Adrenal gland (tissue), 12 donors: ENCODE measurements around the gene PVALEF. TPM values are rescaled to one million over a fixed set of nuclear protein-coding genes. Genes with fewer than 3 reads are reported as not detected.

ENCODE experiments used
- DNase-seq, 7 donors: peaks; one replicate each; pipeline ENCODE4 v3.0.0-alpha.2; 2019 to 2020
- H3K27ac ChIP-seq, 5 donors: fragments of 200-600 bp; sonication (generic) in 4 of 5; 1 replicate in 3 of 5; 2 replicates in 2 of 5; pipeline versions ENCODE4 v1.5.1 to v1.8.0; 2016 to 2020; ENCODE audit warnings: mild to moderate bottlenecking in 1 of 5
- H3K27me3 ChIP-seq: fragments of 200-600 bp; 2 replicates; pipeline ENCODE4 v1.8.0; 2021
- H3K36me3 ChIP-seq, 2 donors: fragments of 200-600 bp; replicated peaks in 1 of 2; 1 replicate in 1 of 2; 2 replicates in 1 of 2; pipeline versions ENCODE4 v1.5.1 to v1.8.0; 2018 to 2022
- H3K4me1 ChIP-seq, 2 donors: fragments of 200-600 bp; replicated peaks in 1 of 2; 1 replicate in 1 of 2; 2 replicates in 1 of 2; pipeline versions ENCODE4 v1.5.1 to v1.8.0; 2018 to 2021
- H3K4me3 ChIP-seq, 4 donors: fragments of 200-600 bp; sonication (generic) in 3 of 4; one replicate each; pipeline ENCODE4 v1.5.1; 2016 to 2018
- H3K9me3 ChIP-seq, 3 donors: fragments of 200-600 bp; sonication (generic) in 1 of 3; replicated peaks in 1 of 3; 1 replicate in 2 of 3; 2 replicates in 1 of 3; pipeline versions ENCODE4 v1.5.1 to v1.8.0; 2016 to 2021
- POLR2A ChIP-seq, 2 donors: fragments of 450-650 bp; IDR thresholded peaks; one replicate each; pipeline ENCODE4 v1.6.1; 2017; ENCODE audit warnings: antibody characterized with exemption in 2 of 2, mild to moderate bottlenecking in 2 of 2, moderate library complexity in 1 of 2
- WGBS, 4 donors: extraction: QIAGEN DNeasy Blood & Tissue Kit in 2 of 4; methylation state at CpG; one replicate each; pipeline versions ENCODE4 v1.1.5 to v1.1.7; 2013 to 2017; 5-methylcytosine and 5-hydroxymethylcytosine counted together
- intact Hi-C, 2 donors: fragments of 100-400 bp; cut with DNase I; formaldehyde crosslinking; loops; one replicate each; pipeline versions ENCODE4 v1.14.1 to v1.15.0; 2022 to 2023
- polyA plus RNA-seq, 3 donors: library from polyadenylated mRNA; stranded (reverse); fragments of 200-250 nt in 2 of 3; fragments of 350-450 nt in 1 of 3; fragmentation: Illumina TruSeq in 1 of 3; extraction: RNeasy Lipid Tissue Mini Kit (QIAGEN cat#74804) in 1 of 3; gene quantifications; one replicate each; pipeline ENCODE4 v1.2.3, GENCODE V29; 2013 to 2014
- total RNA-seq, 9 donors: library from RNA; depleted of rRNA in 4 of 9; stranded (reverse); fragments of >200 nt in 4 of 9; fragments of 120-200 nt in 1 of 9; fragmentation: NEBNext Ultra II Directional in 1 of 9; extraction: Animal tissue kit (Norgen Biotek cat#: 25700) in 1 of 9; gene quantifications; one replicate each; pipeline versions ENCODE4 v1.1.0 to v1.2.4, GENCODE V29; 2013 to 2023
- TF ChIP-seq, protein P1 (sequence below), 6 experiments: fragments of 450-650 bp in 4 of 6; fragments of 200-600 bp in 2 of 6; sonication (generic) in 1 of 6; IDR thresholded peaks; 1 replicate in 5 of 6; 2 replicates in 1 of 6; pipeline versions ENCODE4 v1.5.1 to v1.8.0; 2016 to 2021; ENCODE audit warnings: antibody characterized with exemption in 6 of 6, mild to moderate bottlenecking in 2 of 6, moderate library complexity in 1 of 6
- donor health status: healthy with polysubstance abuse.
- donor health status: Bipolar disorder and iron deficiency.
- donor health status: DM: yes; HTN: yes; CAD: no.
- donor health status: DM: no; HTN: no; CAD: no.
- donor health status: DM: no; HTN: no; CAD: no.
- donor health status: DM: yes; HTN: yes; CAD: no.

The PVALEF gene
- total and polyA plus RNA-seq, 12 donors: not detected

DNA sequence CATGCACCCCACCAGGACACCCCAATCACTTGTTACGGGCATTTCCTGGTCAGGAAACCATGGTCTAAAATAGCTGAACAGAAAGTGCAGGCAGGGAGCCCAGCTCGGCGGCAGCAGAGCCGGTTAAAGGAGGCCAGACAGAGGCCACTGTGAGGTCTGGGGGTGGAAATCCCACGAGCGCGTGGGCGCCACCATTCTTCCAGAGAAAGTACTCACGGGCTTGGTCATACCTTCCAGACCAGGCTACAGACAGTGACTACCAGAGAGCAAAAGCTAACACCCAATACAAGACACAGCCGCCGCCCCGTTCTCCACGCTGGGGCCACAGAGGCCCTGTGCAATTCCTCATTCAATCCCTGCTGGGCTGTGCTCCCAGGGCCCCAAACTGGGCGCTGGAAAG, 45.6 kb downstream of the PVALEF start:
- Histone ChIP-seq H3K27ac (no peak overlapping the region), H3K4me1 (no peaks in the 10 kb centered on the region), H3K27me3 (no peaks in the 10 kb centered on the region), H3K9me3 (no peaks in the 10 kb centered on the region), H3K36me3 (no peaks in the 10 kb centered on the region), H3K4me3 (no peak overlapping the region)
- TF ChIP-seq POLR2A (IDR thresholded peaks at IDR 0.05): no peak
- TF ChIP-seq, protein P1, sequence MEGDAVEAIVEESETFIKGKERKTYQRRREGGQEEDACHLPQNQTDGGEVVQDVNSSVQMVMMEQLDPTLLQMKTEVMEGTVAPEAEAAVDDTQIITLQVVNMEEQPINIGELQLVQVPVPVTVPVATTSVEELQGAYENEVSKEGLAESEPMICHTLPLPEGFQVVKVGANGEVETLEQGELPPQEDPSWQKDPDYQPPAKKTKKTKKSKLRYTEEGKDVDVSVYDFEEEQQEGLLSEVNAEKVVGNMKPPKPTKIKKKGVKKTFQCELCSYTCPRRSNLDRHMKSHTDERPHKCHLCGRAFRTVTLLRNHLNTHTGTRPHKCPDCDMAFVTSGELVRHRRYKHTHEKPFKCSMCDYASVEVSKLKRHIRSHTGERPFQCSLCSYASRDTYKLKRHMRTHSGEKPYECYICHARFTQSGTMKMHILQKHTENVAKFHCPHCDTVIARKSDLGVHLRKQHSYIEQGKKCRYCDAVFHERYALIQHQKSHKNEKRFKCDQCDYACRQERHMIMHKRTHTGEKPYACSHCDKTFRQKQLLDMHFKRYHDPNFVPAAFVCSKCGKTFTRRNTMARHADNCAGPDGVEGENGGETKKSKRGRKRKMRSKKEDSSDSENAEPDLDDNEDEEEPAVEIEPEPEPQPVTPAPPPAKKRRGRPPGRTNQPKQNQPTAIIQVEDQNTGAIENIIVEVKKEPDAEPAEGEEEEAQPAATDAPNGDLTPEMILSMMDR (IDR thresholded peaks at IDR 0.05): no peak
- 68 to 75% (median 73%) methylated on average over 12 to 14 of the region's 14 CpGs for WGBS, 4 donors
- no peak for DNase-seq
- intact Hi-C loops: no loop called here

GRCh38 chr17:81212365-81212764, 47.1 kb downstream of the PVALEF start:
- WGBS, 4 donors: 83 to 94% (median 91%) methylated on average over 9 of the region's 9 CpGs

DNA sequence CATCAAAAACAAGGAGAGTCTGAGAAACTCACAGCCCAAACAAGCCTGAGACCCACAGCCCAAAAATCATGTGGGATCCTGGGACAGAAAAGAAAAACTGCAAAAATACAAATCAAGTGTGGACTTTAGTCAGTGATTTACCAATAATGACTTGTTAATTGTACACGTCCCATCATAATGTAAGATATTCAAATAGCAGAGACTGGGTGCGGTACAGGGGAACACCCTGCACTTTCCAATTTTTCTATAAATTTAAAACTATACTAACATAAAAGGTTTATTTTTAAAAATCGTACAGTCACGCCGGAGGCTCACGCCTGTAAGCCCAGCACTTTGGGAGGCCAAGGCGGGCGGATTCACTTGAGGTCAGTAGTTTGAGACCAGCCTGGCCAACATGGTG, 48.7 kb downstream of the PVALEF start:
- H3K4me1 ChIP-seq: no peaks in the 10 kb centered on the region
- no peak for TF ChIP-seq POLR2A (IDR thresholded peaks at IDR 0.05)
- TF ChIP-seq, protein P1 (IDR thresholded peaks at IDR 0.05): no peak
- no peak overlapping the region for H3K4me3 ChIP-seq
- no peaks in the 10 kb centered on the region for H3K27me3 ChIP-seq
- peaks cover 0 to 5% of the 10 kb centered on the region in 2 donors for H3K36me3 ChIP-seq
- no peak for DNase-seq
- no peaks in the 10 kb centered on the region for H3K9me3 ChIP-seq
- no peak overlapping the region for H3K27ac ChIP-seq
- WGBS, 4 donors: 93 to 98% (median 96%) methylated on average over 8 of the region's 8 CpGs
- intact Hi-C loops: no loop called here

More at GRCh38 chr17:81212365-81212764, 47.1 kb downstream of the PVALEF start:
- DNase-seq: no peak
- Histone ChIP-seq H3K27ac (no peak overlapping the region), H3K4me3 (no peak overlapping the region), H3K27me3 (no peaks in the 10 kb centered on the region), H3K36me3 (no peaks in the 10 kb centered on the region), H3K9me3 (no peaks in the 10 kb centered on the region), H3K4me1 (no peaks in the 10 kb centered on the region)
- TF ChIP-seq POLR2A (IDR thresholded peaks at IDR 0.05): no peak
- TF ChIP-seq, protein P1 (IDR thresholded peaks at IDR 0.05): no peak
- intact Hi-C loops: no loop called here

GRCh38 chr17:81217491-81217890, 52.2 kb downstream of the PVALEF start:
- Histone ChIP-seq H3K4me3 (no peak overlapping the region), H3K4me1 (peaks cover 0 to 14% of the 10 kb centered on the region in 2 donors), H3K27me3 (no peaks in the 10 kb centered on the region), H3K9me3 (no peaks in the 10 kb centered on the region), H3K36me3 (peaks cover 0 to 6% of the 10 kb centered on the region in 2 donors), H3K27ac (no peak overlapping the region)
- DNase-seq: no peak
- 91 to 95% (median 93%) methylated on average over 18 of the region's 18 CpGs for WGBS, 4 donors
- TF ChIP-seq, protein P1 (IDR thresholded peaks at IDR 0.05): no peak
- TF ChIP-seq POLR2A (IDR thresholded peaks at IDR 0.05): no peak
- intact Hi-C loops: no loop called here
